ENCODE results near the gene CD24.

The CD24 gene

DNA sequence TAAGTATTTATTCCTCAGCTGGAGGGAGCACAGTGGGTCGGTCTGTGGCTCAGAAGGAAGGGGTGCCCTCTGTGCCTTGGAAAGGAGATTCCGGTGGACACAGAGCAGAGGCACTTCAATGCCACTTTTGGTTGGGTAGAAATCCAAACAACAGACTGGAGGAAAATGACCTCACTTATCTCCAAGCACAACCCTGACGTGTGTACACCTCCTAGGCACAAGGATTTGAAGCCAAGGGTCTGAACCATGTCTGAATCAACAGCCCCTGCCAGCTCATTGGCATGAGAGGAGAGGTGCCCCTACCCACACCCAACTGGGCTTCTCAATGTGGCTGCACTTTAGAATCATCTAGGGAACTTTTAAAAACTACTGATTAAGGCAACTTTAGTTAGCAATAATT lies 13.4 kb downstream of the CD24 start:
- TF ChIP-seq CSDC2 (CRISPR knock-in tag; IDR thresholded peaks at IDR 0.05) (no peak), BACH2 (CRISPR knock-in tag; IDR thresholded peaks at IDR 0.05; ENCODE audit: borderline replicate concordance) (no peak), ZNF8 (CRISPR knock-in tag; IDR thresholded peaks at IDR 0.05) (no peak), ZNF70 (CRISPR knock-in tag; IDR thresholded peaks at IDR 0.05) (no peak), PPARA (CRISPR knock-in tag; IDR thresholded peaks at IDR 0.05; ENCODE audit: borderline replicate concordance) (no peak), ZFP30 (CRISPR knock-in tag; IDR thresholded peaks at IDR 0.05) (no peak), SNAI2 (CRISPR knock-in tag; IDR thresholded peaks at IDR 0.05) (no peak)
- TF ChIP-seq, protein P1, sequence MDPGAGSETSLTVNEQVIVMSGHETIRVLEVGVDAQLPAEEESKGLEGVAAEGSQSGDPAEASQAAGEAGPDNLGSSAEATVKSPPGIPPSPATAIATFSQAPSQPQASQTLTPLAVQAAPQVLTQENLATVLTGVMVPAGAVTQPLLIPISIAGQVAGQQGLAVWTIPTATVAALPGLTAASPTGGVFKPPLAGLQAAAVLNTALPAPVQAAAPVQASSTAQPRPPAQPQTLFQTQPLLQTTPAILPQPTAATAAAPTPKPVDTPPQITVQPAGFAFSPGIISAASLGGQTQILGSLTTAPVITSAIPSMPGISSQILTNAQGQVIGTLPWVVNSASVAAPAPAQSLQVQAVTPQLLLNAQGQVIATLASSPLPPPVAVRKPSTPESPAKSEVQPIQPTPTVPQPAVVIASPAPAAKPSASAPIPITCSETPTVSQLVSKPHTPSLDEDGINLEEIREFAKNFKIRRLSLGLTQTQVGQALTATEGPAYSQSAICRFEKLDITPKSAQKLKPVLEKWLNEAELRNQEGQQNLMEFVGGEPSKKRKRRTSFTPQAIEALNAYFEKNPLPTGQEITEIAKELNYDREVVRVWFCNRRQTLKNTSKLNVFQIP (CRISPR knock-in tag; IDR thresholded peaks at IDR 0.05; ENCODE audit: borderline replicate concordance, low read depth) = no peak
- no peak for ATAC-seq

DNA sequence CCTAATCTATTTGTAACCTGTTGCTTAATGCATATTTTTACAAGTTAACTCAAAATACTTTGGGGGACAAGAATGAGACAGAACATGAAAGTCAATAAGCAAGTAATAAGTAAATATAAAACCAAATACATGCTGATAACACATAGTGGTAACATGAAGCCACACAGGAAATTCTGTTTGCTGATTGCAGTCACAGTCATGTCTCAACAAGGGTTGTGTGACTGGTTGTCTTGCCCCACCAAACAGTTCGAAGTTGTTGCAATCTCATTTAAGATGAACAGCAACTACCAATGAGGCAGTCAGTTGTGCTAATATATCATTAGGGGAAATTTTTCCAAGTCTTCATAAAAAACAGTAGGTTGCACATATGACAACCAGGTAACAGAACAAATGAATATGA lies 14.5 kb downstream of the CD24 start:
- ATAC-seq = no peak
- TF ChIP-seq TOX (CRISPR knock-in tag; IDR thresholded peaks at IDR 0.05; ENCODE audit: borderline replicate concordance) = no peak
- no peak for TF ChIP-seq RARB (CRISPR knock-in tag; IDR thresholded peaks at IDR 0.05)
- no peak for TF ChIP-seq ZC3H10 (CRISPR knock-in tag; IDR thresholded peaks at IDR 0.05)
- TF ChIP-seq, protein P1 (CRISPR knock-in tag; IDR thresholded peaks at IDR 0.05; ENCODE audit: borderline replicate concordance, low read depth) = no peak
- no peak for TF ChIP-seq OSR1 (CRISPR knock-in tag; IDR thresholded peaks at IDR 0.05)
- TF ChIP-seq ZFP3 (CRISPR knock-in tag; IDR thresholded peaks at IDR 0.05) = no peak
- no peak for TF ChIP-seq SNAI2 (CRISPR knock-in tag; IDR thresholded peaks at IDR 0.05)
- no peak for TF ChIP-seq PPARA (CRISPR knock-in tag; IDR thresholded peaks at IDR 0.05; ENCODE audit: borderline replicate concordance)

DNA sequence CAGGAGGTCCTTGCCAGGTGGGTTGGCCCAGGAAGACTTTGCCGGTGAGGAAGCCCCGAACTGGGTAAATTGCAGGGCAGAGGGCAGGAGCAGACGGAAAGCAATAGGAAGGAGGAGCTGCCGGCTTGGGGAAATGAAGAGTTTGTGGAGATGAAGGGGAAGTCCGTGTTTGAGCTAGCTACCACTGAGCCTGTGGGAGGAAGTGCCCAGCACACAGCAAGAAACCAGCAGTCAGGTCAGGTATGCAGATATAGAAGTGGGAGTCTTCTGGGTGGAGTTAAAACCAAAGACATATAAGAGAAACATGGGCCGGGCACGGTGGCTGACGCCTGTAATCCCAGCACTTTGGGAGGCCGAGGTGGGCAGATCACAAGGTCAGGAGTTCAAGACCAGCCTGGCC lies 34.7 kb downstream of the CD24 start:
- no peak for TF ChIP-seq TCF4 (CRISPR knock-in tag; IDR thresholded peaks at IDR 0.05; ENCODE audit: borderline replicate concordance)
- TF ChIP-seq OSR1 (CRISPR knock-in tag; IDR thresholded peaks at IDR 0.05) = no peak
- TF ChIP-seq RARB (CRISPR knock-in tag; IDR thresholded peaks at IDR 0.05) = no peak
- no peak for TF ChIP-seq SNAI2 (CRISPR knock-in tag; IDR thresholded peaks at IDR 0.05)
- no peak for TF ChIP-seq CSDC2 (CRISPR knock-in tag; IDR thresholded peaks at IDR 0.05)
- no peak for TF ChIP-seq GLIS3 (CRISPR knock-in tag; IDR thresholded peaks at IDR 0.05)
- no peak for TF ChIP-seq ISL1 (CRISPR knock-in tag; IDR thresholded peaks at IDR 0.05)
- no peak for TF ChIP-seq TOX (CRISPR knock-in tag; IDR thresholded peaks at IDR 0.05; ENCODE audit: borderline replicate concordance)
- TF ChIP-seq, protein P2, sequence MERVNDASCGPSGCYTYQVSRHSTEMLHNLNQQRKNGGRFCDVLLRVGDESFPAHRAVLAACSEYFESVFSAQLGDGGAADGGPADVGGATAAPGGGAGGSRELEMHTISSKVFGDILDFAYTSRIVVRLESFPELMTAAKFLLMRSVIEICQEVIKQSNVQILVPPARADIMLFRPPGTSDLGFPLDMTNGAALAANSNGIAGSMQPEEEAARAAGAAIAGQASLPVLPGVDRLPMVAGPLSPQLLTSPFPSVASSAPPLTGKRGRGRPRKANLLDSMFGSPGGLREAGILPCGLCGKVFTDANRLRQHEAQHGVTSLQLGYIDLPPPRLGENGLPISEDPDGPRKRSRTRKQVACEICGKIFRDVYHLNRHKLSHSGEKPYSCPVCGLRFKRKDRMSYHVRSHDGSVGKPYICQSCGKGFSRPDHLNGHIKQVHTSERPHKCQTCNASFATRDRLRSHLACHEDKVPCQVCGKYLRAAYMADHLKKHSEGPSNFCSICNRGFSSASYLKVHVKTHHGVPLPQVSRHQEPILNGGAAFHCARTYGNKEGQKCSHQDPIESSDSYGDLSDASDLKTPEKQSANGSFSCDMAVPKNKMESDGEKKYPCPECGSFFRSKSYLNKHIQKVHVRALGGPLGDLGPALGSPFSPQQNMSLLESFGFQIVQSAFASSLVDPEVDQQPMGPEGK (CRISPR knock-in tag; IDR thresholded peaks at IDR 0.05; ENCODE audit: borderline replicate concordance) = no peak
- no peak for TF ChIP-seq ARNTL (CRISPR knock-in tag; IDR thresholded peaks at IDR 0.05; ENCODE audit: borderline replicate concordance, low read depth)
- ATAC-seq = no peak

DNA sequence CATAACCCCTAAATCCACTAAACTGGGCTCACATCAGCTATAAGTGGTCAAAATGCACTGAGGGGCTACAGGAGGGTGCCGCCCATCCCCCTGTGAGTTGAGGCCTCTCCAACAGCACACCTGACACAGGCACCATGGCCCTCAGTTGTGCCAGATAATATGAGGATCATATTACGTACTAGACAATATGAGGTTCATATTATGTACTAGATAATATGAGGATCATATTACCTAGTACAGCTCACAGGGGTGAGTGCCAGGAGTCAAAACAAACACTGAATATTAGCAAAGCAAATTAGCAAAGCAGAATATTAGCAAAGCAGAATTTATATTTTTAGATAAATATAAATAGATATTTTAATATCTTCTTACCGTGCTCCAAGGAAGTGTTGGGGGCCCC lies 35.3 kb downstream of the CD24 start:
- no peak for ATAC-seq
- TF ChIP-seq, protein P1 (CRISPR knock-in tag; IDR thresholded peaks at IDR 0.05; ENCODE audit: borderline replicate concordance, low read depth) = no peak

DNA sequence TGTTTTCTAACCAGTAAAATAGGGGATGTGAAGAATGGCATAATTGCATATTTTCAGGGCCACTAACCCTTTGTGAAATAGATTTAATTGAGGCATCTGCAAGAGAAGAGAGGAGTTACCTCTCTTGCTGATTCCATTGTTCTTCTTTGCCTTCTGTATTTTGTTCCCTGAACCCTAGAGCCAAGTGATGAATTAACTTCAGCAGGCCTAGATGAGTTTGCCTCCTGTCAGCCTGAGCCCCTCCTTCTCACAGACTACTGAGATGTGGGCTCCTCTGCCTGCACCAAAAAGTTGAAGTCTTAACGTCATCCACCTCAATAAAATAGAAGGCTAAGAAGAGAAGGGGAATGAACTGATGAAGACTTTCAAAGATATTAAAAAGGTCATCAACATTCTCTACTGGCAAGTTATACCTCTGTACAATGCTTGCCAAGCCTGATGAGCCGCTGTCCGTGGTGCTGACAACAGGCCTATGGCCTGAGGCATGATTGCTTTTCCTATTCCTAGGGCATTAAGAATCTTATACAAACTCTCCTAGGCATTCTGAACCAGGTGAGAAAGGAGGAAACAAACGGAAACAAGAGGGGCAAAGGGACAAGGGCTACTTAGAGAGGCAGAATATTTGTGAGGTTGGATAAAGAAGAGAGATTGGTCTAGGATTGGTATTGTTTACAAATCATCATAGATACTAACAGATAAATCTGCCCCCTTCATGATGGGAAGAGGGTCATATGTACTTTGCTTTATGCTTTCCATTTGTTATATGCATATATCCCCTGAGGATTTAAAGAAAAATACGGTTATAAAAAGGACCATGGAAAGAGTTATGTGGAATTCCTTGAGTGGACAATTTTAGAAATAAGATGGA lies 46.8 kb downstream of the CD24 start:
- peak; percentile 58; the same call in 1 of the 3 replicates for ATAC-seq
- TF ChIP-seq, protein P3, sequence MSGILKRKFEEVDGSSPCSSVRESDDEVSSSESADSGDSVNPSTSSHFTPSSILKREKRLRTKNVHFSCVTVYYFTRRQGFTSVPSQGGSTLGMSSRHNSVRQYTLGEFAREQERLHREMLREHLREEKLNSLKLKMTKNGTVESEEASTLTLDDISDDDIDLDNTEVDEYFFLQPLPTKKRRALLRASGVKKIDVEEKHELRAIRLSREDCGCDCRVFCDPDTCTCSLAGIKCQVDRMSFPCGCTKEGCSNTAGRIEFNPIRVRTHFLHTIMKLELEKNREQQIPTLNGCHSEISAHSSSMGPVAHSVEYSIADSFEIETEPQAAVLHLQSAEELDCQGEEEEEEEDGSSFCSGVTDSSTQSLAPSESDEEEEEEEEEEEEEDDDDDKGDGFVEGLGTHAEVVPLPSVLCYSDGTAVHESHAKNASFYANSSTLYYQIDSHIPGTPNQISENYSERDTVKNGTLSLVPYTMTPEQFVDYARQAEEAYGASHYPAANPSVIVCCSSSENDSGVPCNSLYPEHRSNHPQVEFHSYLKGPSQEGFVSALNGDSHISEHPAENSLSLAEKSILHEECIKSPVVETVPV (CRISPR knock-in tag; IDR thresholded peaks at IDR 0.05) = no peak
- TF ChIP-seq, protein P4, sequence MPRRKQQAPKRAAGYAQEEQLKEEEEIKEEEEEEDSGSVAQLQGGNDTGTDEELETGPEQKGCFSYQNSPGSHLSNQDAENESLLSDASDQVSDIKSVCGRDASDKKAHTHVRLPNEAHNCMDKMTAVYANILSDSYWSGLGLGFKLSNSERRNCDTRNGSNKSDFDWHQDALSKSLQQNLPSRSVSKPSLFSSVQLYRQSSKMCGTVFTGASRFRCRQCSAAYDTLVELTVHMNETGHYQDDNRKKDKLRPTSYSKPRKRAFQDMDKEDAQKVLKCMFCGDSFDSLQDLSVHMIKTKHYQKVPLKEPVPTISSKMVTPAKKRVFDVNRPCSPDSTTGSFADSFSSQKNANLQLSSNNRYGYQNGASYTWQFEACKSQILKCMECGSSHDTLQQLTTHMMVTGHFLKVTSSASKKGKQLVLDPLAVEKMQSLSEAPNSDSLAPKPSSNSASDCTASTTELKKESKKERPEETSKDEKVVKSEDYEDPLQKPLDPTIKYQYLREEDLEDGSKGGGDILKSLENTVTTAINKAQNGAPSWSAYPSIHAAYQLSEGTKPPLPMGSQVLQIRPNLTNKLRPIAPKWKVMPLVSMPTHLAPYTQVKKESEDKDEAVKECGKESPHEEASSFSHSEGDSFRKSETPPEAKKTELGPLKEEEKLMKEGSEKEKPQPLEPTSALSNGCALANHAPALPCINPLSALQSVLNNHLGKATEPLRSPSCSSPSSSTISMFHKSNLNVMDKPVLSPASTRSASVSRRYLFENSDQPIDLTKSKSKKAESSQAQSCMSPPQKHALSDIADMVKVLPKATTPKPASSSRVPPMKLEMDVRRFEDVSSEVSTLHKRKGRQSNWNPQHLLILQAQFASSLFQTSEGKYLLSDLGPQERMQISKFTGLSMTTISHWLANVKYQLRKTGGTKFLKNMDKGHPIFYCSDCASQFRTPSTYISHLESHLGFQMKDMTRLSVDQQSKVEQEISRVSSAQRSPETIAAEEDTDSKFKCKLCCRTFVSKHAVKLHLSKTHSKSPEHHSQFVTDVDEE (CRISPR knock-in tag; IDR thresholded peaks at IDR 0.05) = no peak

All from SK-N-SH treated with all-trans-retinoic acid at 6 μM for 48 hours (cell line).